Keratinocyte (primary cell): ENCODE results near the gene PLEKHH2.

Source experiments
- EZH2 ChIP-seq: IDR thresholded peaks from one replicate; pipeline ENCODE4 v1.6.1; 2012; ENCODE audit warnings: inconsistent platforms, mild to moderate bottlenecking, low read length, moderate library complexity
- TF ChIP-seq, protein P1 (sequence below), 3 experiments: IDR thresholded peaks in 1 of 3; conservative IDR thresholded peaks in 1 of 3; optimal IDR thresholded peaks in 1 of 3; 2 replicates in 2 of 3; 3 replicates in 1 of 3; pipeline versions ENCODE3 to v1.5.1; 2011; ENCODE audit warnings: low read length in 3 of 3, mild to moderate bottlenecking in 3 of 3, moderate library complexity in 2 of 3, control low read depth in 1 of 3, inconsistent platforms in 1 of 3; ENCODE audit not compliant: insufficient read depth in 2 of 3; ENCODE audit errors: extremely low read depth in 1 of 3

DNA sequence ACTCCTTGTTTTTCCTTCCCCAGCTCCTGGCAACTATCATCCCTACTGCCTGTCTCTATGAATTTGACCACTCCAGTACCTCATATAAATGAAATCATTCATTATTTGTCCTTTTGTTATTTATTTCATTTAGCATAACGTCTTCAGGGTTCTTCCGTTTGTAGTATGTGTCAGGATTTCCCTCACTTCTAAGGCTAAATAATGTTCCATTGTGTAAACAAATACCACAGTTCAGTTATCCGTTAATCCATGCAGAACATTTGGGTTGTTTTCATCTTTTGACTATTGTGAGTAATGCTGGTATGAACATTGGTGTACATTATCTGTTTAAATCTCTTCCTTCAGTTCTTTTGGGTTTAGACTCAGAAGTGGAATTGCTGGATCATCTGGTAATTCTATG is 155.6 kb downstream of the PLEKHH2 start:
- TF ChIP-seq, protein P1, sequence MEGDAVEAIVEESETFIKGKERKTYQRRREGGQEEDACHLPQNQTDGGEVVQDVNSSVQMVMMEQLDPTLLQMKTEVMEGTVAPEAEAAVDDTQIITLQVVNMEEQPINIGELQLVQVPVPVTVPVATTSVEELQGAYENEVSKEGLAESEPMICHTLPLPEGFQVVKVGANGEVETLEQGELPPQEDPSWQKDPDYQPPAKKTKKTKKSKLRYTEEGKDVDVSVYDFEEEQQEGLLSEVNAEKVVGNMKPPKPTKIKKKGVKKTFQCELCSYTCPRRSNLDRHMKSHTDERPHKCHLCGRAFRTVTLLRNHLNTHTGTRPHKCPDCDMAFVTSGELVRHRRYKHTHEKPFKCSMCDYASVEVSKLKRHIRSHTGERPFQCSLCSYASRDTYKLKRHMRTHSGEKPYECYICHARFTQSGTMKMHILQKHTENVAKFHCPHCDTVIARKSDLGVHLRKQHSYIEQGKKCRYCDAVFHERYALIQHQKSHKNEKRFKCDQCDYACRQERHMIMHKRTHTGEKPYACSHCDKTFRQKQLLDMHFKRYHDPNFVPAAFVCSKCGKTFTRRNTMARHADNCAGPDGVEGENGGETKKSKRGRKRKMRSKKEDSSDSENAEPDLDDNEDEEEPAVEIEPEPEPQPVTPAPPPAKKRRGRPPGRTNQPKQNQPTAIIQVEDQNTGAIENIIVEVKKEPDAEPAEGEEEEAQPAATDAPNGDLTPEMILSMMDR (optimal IDR thresholded peaks at IDR 0.05 in 1 of 3, IDR thresholded peaks at IDR 0.05 in 1 of 3, conservative IDR thresholded peaks at IDR 0.05 in 1 of 3; ENCODE audit: extremely low read depth in 1 of 3, insufficient read depth in 2 of 3, low read length in 3 of 3) = no peak
- TF ChIP-seq EZH2 = no peak
